NOMO-1 treated with dmso at 0.1 percent for 144 hours (cell line): ENCODE data around the gene B4GALNT4.
"Not testable (repeated sequence)": the region's sequence is repeated elsewhere in the genome, so short reads cannot be mapped to it uniquely, and the experiment has no call there.

ENCODE experiments used
- DNase-seq: peaks from one replicate; lab custom pipeline; 2025; ENCODE audit not compliant: unreplicated experiment; lab: John Stamatoyannopoulos, UW

B4GALNT4 gene

DNA sequence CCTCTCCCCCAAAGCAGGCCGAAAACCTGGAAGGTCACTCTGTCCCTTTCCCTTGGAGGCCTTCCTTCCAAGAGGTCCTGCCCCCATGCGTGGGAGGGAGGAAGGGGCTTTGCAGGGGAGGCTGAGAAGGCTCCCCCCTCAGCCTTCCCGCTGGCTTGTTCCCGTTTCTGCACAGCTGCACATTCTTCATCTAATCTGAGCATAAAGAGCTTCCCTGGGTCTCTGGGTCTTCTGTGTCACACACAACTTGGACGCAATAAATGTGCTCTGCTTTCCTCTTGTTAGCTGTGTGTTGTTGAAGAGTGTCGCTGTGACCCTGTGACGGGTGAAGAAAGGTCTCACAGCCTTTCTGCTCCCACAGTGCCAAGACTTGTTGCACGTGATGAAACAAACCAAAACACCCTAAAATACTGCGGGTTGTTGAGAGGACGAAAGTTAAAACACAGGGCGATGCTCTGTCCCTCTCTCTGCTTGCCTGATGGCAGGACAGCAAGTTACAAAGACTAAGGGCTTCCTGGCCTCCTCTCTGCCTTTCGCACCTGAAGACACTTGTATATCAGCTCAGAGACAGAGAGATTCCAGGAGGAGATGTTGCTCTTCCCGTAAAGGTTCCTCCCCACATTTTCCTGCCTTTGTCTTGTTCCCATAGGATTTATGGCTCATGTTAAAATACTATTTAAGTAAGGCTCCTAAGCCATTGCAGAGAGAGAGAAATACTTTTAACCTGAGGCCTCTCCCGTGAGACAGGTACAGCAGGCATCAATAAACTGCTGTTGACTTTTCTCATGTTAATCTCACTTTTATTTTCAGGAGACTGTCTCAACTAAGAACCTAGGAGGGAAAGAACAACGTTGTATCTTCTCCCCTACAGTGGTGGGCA, 33.3 kb upstream of the B4GALNT4 start:
- DNase-seq, result no peak

DNA sequence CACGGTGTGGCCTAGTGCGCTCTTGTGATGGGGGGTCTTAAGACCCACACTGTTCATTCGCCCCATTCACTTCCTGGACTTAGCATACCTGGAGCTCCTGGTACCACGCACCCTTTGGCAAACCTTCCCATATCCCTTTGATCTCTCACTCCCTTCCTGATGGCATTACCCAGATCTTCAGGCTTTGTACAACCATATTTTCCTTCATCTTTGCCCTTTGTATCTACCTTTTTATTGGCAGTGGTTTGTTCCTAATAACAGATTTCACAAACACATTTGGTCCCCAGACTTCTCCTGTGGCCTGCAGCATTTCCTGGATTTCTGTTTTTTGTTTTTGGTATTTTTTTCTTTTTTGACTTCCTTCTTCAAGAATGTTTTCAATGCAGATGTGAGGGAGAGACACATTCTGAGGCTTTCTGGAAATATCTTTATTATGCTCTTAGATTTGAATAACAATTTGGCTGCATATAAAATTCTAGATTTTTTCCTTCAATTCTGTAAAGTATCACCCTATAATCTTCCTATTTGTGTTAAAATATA, 32.6 kb upstream of the B4GALNT4 start:
- no peak for DNase-seq

DNA sequence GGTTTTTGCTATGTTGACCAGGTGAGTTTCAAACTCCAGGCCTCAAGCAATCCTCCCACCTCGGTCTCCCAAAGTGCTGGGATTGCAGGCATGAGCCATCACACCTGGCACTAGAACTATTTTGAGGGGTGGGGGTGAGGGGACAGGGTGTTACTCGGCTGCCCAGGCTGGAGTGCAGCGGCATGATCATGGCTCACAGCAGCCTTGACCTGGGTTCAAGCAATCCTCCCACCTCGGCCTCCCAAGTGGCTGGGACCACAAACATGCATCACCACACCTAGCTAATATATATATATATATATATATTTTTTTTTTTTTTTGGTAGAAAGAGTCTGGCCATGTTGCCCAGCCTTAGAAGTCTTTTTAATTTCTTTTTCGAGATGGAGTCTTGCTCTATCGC, 31.6 kb upstream of the B4GALNT4 start:
- no peak for DNase-seq

DNA sequence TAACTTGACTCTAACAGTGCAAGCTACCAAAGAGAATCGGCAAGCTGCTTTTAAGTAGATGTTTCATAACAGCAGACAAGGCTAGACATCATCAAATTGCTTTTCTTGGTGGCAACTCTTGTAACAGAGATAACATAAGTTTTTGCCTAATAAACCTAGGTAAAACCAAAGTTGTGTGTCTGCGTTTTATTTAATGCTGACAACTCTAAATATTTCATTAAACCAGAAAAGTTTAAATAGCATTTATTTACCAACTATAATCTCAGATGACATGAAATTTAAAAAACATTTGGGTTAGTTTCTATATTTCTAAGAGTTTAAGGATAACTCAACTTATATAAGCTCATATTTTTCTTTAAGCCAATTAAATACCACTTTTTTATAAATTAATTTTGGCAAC, 29.3 kb upstream of the B4GALNT4 start:
- DNase-seq, result no peak

DNA sequence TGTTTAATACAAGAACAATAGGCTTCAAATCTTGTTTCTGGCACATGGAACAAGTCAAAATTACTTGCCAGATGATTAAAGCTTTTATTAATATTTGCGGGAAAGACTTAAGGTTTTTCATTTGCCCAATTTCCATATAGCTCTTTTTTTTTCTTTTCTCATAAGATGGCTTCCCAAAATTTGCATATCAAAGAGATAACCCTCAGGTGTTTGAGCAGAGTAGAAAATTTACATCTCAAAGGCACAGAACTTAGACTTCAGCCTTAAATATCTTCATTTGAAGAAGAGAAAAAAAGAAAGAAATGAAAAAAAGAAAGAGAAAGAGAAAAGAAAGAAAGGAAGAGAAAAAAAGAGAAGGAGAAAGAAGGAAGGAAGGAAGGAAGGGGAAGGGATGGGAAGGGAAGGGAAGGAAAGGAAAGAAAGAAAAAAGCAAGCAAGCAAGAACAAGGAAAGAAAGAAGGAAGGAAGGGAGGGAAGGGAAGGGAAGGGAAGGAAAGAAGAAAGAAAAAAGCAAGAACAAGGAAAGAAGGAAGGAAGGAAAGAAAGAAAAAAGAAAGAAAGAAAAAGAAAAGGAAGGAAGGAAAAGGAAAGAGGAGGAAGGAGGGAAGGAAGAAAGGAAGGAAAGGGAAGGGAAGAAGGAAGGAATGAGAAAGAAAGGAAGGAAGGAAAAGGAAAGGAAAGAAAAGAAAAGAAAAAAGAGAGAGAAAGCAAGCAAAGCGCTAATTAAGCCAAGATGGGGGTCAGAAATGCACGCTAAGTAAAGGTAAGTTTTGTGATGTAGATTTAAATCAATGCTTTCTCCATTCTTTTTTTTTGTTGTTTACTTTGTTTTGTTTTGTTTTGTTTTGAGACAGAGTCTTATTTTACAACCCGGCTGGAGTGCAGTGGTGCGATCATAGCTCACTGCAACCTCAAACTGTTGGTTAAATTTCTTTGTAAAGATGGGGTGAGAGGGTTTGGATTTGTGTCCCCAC, 28.5 kb upstream of the B4GALNT4 start:
- DNase-seq, result no peak

DNA sequence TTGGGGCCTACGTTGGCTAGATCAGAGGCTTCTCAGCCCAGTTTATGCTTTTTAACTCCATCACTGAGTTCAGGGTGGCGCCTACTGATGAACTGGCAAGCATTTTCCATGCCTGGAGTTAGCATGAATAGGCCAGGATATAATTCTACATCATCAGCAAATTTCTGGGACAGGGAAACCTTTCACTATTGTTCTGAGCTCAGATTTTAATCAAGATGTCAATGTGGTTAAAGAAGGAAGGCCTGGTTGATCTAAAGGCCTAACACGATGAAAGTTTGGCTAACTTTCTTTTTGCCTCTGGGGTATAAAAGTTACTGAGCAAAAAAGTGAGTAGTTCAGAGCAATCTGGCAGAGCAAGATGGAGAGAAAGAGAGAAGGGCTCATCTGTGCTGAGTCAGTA, 27.0 kb upstream of the B4GALNT4 start:
- no peak for DNase-seq

DNA sequence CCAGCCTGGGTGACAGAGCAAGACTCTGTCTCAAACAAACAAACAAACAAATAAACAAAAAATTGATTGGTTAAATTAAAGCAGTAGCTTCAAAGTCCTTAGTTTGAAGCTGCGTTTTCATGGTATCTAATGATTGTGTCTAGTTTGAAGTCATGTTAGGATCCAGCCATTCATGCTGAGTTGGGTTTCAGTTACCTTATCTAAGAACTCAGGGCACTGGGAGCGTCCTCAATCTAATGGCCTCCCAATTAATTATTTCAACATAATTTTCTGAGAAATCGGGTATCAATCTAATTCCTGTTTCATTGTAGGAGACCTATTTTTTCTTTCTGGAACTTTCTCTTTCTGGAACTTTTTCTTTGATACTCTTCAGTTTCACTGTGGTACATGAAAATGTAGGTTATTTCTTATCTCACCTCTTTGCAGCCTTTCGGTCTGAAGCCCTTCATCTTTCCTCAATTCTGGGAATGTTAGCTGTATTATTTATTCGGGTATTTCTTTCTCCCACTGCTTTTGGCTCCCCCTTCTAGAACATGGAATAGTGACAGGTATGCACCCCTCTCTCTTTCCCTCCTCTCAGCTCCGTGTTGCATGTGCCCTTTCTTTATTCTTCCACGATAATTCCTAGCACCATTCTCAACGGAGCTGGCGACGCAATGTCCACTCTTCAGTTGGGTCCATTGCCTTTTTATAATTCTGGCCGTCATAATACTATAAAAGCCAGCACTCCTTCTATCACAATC, 24.3 kb upstream of the B4GALNT4 start:
- no peak for DNase-seq

DNA sequence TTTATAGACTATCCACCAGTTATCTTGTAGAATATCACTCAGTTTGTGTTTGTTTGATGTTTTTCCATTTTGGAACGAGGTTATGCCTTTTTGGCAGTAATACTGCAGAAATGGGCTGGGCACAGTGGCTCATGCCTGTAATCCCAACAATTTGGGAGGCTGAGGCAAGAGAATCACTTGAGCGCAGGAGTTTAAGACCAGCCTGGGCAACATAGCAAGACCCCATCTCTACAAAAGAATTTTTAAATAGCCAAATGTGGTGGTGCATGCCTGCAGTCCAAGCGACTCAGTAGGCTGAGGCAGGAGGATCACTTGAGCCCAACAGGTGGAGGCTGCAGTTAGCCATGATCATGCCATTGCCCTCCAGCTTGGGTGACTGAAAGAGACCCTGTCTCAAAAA, 22.8 kb upstream of the B4GALNT4 start:
- DNase-seq, result no peak

DNA sequence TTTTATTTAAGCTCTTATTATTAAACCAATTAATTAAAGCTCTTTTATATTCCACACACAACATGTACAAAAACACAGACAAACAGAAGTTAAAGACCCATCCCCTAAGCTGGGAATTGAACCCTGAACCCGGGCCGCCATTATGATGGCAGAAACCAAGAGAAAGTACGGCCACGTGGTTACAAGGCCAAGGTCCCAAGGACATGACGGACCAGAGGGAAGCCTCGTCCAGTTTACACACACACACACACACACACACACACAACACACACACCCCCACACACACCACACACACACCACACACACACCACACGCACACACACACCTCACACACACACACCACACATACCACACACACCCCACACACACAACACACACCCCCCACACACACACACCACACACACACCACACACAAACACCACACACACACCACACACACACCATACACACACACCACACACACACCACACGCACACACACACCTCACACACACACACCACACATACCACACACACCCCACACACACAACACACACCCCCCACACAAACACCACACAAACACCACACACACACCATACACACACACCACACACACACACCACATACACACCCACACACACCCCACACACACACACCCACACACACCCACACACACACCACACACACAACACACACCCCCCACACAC, 19.9 kb upstream of the B4GALNT4 start:
- DNase-seq, result not testable (repeated sequence)

DNA sequence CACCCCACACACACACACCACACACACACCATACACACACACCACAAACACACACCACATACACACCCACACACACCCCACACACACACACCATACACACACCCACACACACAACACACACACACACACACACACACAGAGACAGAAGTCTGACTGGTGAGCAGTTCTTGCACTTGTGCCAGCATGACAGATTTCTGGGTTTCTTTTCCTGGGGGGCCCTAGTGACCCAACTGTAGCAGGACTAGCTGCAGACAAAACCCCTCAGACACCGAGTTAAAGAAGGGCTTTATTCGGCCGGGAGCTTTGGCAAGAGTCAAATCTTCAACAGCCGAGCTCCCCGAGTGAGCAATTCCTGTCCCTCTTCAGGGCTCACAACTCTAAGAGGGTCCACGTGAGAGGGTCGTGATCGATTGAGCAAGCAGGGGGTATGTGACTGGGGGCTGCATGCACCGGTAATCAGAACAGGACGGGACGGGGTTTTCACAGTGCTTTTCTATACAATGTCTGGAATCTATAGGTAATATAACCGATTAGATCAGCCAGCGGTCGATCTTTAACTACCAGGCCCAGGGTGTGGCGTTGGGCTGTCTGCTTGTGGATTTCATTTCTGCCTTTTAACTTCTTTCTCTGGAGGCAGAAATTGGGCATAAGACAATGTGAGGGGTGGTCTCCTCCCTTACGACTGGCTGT, 19.1 kb upstream of the B4GALNT4 start:
- DNase-seq, result not testable (repeated sequence)

DNA sequence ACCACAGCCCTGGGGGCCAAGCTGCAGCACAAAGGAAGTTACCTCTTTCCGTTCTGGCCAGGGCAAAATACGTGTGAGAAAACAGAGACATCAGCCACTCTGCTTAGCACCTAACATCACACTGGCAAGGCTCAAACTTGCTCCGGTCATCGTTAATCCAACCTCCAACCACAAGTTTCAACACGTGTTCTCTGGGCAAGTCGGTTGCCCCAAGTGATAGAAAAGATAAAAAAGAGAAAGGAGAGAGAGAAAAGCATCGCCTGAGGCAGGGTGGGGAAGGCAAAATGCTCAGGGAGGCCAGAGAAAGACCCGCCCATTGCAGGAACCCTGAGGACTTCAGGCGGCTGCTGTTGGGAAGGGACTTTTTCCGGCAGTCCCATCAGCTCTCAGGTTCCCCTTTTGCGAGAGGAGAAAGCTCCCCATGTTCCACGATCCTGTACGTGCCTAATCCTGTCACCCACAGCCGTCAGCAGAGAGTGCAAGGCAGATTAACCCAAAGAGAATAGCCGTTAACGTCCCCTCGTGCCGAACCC, 18.5 kb upstream of the B4GALNT4 start:
- peak; percentile 22 for DNase-seq

DNA sequence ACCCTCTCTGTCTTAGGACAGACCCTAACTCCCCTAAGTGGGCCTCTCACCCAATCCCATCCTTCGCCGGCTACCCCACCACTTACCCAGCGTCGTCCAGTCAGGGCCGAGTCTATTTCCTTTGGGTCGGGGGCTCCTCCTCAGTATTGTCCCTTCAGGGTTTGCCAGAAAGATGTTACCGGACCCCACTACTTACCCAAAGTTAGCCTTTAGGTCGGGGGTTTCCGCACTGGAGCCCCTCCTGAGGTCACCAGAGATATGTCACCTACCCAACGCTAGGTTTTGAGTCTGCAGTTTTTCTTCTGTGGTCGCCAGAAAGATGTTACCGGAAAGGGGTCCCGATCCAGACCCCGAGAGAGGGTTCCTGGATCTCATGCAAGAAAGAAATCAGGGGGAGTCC, 17.9 kb upstream of the B4GALNT4 start:
- no peak for DNase-seq

DNA sequence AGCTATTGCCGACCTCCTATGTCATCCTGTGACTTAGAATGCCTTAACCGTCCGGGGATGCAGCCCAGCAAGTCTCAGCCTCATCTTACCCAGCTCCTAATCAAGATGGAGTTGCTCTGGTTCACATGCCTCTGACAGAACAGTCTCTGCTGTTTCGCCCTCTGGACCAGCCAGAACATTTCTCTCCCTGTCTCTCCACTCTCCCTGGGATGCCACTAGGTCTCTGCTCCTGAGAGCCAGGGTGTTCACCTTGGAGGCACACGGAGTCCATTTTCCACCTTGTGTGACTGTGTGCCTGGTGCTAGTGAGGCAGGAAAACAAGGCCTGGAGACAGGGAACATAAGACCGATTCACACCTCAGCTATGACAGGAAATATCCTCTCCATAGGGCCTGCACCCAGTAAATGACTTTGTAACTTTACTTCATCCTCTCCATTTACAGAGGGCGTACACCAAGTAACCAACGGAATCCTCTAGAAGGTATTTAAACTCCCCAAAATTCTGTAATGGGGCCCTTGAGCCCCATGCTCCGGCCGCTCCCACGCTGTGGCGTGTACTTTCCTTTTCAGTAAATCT, 16.8 kb upstream of the B4GALNT4 start:
- DNase-seq, result no peak

DNA sequence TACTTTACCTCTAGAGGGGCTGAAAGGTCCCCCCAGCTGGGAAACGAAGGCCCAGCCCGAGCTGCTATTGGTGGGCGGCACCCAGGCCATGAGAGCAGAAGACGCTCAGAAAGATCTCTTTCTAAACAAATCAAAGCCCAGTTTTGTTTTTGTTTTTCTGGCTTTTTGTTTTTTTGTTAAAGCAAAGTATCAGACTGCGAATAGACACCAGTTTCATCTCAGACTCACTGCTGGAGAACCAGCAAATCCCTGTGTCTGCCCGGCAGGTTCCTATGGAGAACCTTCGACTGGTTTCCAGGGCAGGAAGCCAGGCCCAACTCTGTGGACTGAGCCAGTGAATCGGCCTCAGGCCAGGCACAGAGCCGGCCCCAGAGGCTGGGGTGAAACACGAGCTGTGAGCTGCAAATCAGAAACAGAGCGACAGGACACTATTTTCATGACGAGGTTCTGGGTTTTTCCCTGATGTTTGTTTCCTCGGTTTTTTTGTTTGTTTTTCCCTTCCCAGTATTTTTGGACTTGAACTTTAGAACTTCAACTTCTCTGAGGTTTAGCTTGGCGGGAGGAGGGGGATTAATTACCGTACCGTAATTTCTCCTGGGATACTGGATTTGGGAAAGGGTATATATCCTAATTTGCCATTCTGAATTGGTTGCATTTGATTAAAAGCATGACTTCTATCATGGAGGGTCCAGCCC, 16.0 kb upstream of the B4GALNT4 start:
- DNase-seq, result no peak

DNA sequence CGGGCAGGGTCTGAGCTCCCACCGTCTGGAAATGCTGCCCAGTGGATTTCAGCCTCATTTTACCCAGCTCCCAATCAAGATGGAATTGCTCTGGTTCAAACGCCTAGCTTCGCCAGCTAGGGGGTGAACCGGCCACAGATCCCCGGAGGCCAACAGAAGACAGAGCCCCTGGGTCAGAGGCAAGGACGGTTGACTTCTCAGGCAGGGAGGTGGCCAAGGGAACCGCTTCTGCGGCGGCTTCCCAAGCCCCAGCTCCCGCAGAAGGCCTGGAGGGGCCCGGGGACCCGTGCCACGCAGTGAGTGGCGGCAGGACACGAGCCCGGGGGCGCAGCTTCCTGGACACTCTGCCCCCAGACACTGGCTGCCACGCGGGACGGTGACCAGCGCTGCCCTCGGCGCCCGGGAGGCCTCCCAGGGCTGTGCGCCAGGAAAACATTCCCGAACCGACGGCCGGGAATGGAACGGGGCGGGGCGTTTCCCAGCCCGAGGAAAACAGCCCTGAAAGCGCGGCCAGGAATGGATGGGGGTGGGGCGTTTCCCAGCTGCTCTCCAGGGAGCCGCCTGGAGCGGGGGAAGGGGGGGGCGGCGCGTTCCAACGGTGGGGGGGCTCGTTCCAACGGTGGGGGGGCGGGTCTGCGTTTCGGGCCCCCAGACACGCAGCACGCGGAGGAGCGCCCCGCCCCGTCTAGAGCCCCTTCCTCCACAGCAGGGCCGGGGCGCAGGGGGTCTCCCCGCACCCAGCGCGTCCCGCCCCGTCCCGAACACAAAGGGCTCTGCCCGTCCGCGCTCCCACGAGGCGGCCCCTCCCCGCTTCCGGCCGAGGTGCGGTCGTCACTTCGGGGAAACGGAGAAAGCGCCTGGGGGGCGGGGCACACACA, 13.5 kb upstream of the B4GALNT4 start:
- no peak for DNase-seq

DNA sequence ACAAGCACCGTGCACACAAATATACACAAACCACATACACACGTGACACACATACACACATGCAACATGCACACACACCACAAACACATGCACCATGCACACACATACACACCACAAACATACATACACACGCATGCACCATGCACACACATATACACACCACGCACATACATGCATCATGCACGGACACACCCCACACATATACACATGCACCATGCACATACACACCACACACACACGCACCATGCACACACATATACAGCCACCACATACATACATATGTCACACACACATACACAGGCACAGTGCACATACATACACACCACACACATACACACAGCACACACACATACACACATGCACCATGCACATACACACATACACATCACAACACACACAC, 12.7 kb upstream of the B4GALNT4 start:
- no peak for DNase-seq

DNA sequence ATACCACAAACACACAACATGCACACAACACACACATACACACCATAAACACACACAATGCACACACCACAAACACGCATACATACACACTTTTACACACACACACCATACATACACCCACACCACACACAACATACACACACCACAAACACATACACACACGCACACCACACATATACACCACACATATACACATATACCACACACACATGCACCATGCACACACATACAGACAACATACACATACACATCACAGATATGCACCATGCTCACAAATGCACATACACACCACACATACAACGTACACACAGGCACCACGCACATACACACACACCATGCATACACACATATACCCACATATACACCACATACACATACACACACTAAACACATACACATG, 11.7 kb upstream of the B4GALNT4 start:
- DNase-seq, result no peak
